G401 (cell line): ENCODE measurements around the gene MAN2A2. TPM values are rescaled to one million over a fixed set of nuclear protein-coding genes. Genes with fewer than 3 reads are reported as not detected.

Source experiments
- DNase-seq: peaks from one replicate; pipeline ENCODE4 v3.0.0-alpha.2; 2015; ENCODE audit warnings: low spot score
- in situ Hi-C: cut with HindIII; loops from 2 replicates; pipeline ENCODE4 v1.10.0; 2016; ENCODE audit warnings: low sequenced_read_pairs, mixed read lengths
- total RNA-seq: library from RNA; depleted of rRNA; stranded (reverse); fragments of >200 nt; shearing (Covaris generic); gene quantifications from 2 replicates; pipeline ENCODE4 v1.2.3, GENCODE V29; 2014

Gene MAN2A2
- total RNA-seq, 1 experiment from 2014 or later, result 33.4 TPM

DNA sequence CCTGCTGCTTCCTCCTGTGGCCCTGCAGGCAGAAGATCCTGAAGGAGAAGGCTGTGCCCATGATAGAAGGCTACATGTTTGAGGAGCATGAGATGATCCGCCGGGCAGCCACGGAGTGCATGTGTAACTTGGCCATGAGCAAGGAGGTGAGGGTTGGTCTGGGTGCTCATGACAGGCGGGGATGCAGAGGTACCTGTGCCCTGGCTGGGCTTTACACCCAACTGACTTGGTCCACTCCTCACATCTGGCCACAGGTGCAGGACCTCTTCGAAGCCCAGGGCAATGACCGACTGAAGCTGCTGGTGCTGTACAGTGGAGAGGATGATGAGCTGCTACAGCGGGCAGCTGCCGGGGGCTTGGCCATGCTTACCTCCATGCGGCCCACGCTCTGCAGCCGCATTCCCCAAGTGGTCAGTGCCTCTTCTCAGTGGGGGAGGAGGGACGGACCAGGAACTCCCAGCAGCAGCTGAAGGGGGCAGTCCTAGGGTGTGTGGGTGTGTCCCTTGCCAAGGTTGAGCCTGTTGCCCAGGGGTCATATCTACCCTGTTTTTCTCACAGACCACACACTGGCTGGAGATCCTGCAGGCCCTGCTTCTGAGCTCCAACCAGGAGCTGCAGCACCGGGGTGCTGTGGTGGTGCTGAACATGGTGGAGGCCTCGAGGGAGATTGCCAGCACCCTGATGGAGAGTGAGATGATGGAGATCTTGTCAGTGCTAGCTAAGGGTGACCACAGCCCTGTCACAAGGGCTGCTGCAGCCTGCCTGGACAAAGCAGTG lies 50.0 kb downstream of the MAN2A2 start:
- in situ Hi-C loops, result no loop called here
- DNase-seq, result no peak

- no peak for DNase-seq
- in situ Hi-C loops, result no loop called here
Measured at GRCh38 chr15:90953947-90954711, 51.0 kb downstream of the MAN2A2 start.

- in situ Hi-C loops, result no loop called here
- peak; percentile 91 for DNase-seq
Measured at GRCh38 chr15:90954712-90955623, 51.9 kb downstream of the MAN2A2 start, which contains the start of gene RCCD1. RCCD1 (plus strand) TSS chr15:90954884; CDS start chr15:90956735, 1,851 bp downstream.

DNA sequence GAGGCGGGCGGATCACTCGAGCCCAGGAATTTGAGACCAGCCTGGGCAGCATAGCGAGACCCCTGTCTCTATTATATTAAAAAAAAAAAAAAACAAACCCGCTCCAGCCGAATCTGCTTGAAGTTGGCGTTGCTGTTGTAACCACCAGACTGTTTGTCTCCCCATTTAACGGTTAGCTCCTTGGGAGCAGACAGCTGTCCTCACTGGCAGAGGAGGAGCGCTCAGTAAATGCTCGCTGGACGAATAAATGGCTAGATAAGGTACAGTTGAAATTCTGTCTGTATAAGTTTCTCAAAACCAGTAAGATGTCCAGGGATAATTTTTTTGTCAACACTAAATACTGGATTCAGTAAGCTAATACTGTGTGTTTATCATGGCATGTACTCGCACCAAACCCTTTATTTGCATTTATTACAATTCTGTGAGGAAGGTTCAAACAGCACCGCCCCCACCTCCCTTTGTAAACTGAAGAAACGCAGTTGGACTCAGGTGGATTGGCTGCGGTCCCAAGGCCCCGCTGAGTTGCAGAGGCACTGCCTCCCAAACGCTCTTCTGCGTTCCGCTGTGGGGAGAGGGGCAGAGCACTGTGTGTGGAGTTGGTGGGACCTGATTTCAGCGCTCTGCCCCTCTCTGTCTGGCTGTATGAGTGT lies 52.6 kb downstream of the MAN2A2 start:
- peak; percentile 33 for DNase-seq
- in situ Hi-C loops, result no loop called here

- peak; percentile 79 for DNase-seq
- in situ Hi-C loops, result no loop called here
Measured at GRCh38 chr15:90956274-90957030, 53.4 kb downstream of the MAN2A2 start.

DNA sequence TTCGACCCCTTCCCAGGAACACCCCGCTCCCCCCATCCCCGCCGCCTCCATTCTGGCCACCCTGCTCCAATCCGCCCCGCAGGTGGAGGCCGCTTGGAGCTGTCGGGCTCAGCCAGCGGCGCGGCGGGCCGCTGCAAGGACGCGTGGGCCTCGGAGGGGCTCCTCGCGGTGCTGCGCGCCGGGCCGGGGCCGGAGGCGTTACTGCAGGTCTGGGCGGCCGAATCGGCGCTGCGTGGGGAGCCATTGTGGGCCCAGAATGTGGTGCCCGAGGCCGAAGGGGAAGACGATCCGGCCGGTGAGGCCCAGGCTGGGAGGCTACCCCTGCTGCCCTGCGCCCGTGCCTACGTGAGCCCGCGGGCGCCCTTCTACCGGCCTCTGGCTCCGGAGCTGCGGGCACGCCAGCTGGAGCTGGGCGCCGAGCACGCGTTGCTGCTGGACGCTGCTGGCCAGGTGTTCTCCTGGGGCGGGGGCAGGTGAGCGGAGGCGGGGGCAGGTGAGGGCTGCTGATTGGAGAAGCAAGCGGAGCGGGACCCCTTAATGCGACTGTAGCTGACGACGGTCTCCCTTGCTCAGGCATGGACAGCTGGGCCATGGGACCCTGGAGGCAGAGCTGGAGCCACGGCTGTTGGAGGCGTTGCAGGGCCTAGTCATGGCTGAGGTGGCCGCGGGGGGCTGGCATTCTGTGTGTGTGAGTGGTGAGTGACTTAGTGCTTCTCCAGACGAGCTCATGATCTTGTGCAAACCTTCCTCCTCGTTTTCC lies 54.1 kb downstream of the MAN2A2 start:
- peak; percentile 55 for DNase-seq
- in situ Hi-C loops, result no loop called here

GRCh38 chr15:90957791-90958190 lies 54.7 kb downstream of the MAN2A2 start:
- DNase-seq, result peak; percentile 61
- in situ Hi-C loops, result no loop called here

GRCh38 chr15:90959028-90959595 lies 56.0 kb downstream of the MAN2A2 start:
- in situ Hi-C loops, result no loop called here
- no peak for DNase-seq

GRCh38 chr15:90959894-90960293 lies 56.8 kb downstream of the MAN2A2 start:
- in situ Hi-C loops, result no loop called here
- peak; percentile 93 for DNase-seq

DNA sequence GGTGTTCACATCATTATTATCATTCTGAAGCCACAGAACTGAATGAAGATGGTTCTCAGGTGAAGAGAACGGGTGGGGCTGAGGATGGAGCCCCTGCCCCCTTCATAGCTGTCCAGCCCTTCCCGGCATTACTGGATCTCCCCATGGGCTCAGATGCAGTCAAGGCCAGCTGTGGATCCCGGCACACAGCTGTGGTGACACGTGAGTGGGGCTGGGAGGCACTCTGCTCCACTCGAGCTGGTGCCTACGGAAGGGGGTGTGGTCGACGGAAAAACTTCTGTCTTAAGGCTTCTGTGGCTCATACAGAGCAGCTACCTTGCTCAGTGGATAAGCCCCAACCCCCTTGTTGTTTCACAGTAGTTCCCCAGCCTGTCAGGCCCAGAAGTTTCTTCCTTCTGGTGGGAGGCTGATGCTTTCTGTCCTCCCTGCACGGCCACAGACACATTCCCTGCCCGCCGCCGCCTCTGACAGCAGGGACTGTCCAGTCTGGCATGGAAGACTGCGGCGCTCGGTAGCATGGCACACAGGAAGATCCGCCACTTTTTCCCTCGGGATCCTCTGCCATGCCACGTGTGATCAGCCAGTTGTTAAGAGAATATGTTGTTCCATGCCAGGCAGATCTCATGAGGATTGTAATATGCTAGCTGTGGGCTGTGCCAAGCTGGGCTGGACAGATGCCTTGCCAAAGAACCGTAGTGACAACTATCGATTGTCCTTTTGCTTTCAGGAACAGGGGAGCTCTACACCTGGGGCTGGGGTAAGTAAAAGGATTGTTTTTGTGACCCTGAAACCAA lies 57.4 kb downstream of the MAN2A2 start:
- in situ Hi-C loops, result no loop called here
- no peak for DNase-seq

- in situ Hi-C loops, result no loop called here
Measured at GRCh38 chr15:90962021-90962420, 58.9 kb downstream of the MAN2A2 start.

DNA sequence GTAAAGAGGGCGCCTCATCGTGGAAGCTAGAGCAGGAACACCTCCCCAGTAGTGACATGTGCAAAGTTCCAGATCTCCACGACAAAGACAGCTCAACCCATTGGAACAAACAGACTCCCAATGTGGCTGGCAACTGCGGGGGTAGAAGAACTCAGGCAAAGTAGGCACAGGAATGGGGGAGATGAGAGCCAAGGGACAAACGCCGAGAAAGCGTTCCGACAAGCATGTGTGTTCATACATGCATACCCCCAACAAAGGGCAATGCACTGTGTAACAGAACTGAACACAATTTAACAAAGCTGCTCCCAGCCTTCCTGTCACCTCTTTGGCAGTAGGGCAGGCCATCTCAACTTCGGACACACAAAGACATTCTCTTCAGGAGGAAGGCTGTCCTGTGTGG lies 63.2 kb downstream of the MAN2A2 start:
- in situ Hi-C loops, result no loop called here
- no peak for DNase-seq

More at GRCh38 chr15:90962021-90962420, 58.9 kb downstream of the MAN2A2 start:
- DNase-seq, result no peak

- no peak for DNase-seq
- in situ Hi-C loops, result no loop called here
Measured at GRCh38 chr15:90967206-90967605, 64.1 kb downstream of the MAN2A2 start.

- in situ Hi-C loops, result no loop called here
- no peak for DNase-seq
Measured at GRCh38 chr15:90968434-90968833, 65.3 kb downstream of the MAN2A2 start.

DNA sequence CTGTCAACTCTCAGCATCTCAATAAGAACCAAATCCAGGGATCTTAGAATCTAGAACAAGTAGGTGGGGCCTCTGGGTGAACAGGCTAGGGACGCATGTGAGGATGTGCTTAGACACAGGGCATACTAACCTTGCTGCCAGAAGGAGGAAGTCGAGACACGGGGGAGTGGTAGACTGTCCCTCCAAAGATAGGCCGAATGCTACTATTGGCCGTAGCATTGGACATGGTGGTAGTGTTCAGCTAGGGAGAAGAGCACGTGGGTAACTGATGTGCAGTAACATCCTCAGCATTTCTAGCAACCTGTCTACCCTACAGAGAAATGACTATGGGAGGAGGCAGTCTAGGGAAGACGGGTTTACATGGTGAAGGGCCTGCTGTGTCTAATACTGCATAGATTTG lies 67.2 kb downstream of the MAN2A2 start:
- DNase-seq, result no peak
- in situ Hi-C loops, result no loop called here

- in situ Hi-C loops, result no loop called here
Measured at GRCh38 chr15:90972133-90972532, 69.0 kb downstream of the MAN2A2 start.

More at GRCh38 chr15:90972133-90972532, 69.0 kb downstream of the MAN2A2 start:
- no peak for DNase-seq
